NCI-H1048 (cell line): Measurements from ENCODE around the gene SLC25A13.
A peak's percentile ranks its signal among the peaks of the same experiment; 100 is the strongest.

ENCODE experiments used
- DNase-seq: peaks from one replicate; lab custom pipeline; 2025; lab: John Stamatoyannopoulos, UW

The SLC25A13 gene

GRCh38 chr7:96238976-96239766, 82.7 kb downstream of the SLC25A13 start:
- no peak for DNase-seq

DNA sequence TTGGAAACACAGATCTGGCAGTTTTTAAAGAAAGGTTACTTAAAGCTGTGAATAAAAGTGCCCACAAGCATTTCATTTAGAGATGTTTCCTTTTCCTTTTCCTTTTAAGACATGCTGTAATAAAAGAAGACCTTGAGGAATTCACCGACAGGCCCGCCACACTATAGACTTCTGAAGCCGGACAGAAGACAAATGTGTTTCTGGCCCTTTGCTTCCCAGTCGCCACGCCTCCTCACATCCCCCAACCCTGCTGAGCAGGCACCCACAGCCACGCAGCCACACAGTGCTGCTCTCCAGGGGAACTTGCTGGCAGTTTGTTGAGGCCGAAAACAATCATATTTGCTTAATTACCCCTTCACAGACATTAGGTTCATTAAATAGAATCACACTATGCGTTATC, 83.4 kb downstream of the SLC25A13 start:
- DNase-seq = no peak

- DNase-seq = no peak
Measured at GRCh38 chr7:96237040-96237439, 84.9 kb downstream of the SLC25A13 start.

GRCh38 chr7:96236198-96237039, 85.5 kb downstream of the SLC25A13 start:
- no peak for DNase-seq

DNA sequence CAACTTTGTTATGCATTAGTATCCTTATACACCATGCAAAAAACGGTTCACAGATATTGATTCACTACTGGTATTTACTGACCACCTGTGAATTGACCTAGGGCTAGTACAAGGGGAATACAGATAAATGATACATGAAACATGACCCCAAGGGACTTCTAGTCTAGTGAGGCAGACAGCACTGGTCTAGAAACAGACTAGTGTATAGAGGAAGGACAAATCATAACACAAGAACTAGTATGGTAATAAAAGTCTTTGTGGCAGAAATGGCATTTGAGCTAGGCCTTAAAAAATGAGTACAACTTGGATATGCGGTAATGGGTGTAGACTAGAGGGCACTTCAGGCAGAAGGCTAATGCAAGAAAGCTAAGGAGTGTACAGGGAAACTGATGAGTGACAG, 86.6 kb downstream of the SLC25A13 start:
- DNase-seq = no peak

- no peak for DNase-seq
Measured at GRCh38 chr7:96233528-96234154, 88.3 kb downstream of the SLC25A13 start.

DNA sequence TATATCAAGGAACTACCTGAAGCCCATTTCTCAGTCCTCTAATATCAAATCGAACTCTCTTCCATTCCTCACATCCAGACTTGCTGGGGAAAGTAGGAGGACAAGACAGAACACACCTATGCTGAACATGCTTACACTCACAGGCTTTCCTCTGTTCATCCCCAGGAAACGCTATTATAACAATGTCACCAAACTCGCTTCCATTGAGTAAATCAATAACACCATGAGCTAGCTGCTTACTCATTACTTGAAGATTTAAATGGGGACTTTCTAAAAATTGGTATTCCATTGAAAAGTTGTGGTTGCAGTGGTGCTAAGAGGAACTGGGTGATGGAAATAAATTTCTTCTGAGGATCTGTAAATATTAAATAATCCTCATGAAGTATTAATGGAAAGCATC, 88.8 kb downstream of the SLC25A13 start:
- DNase-seq = no peak

- no peak for DNase-seq
Measured at GRCh38 chr7:96228760-96229159, 93.1 kb downstream of the SLC25A13 start.

- no peak for DNase-seq
Measured at GRCh38 chr7:96225251-96225650, 96.6 kb downstream of the SLC25A13 start.

DNA sequence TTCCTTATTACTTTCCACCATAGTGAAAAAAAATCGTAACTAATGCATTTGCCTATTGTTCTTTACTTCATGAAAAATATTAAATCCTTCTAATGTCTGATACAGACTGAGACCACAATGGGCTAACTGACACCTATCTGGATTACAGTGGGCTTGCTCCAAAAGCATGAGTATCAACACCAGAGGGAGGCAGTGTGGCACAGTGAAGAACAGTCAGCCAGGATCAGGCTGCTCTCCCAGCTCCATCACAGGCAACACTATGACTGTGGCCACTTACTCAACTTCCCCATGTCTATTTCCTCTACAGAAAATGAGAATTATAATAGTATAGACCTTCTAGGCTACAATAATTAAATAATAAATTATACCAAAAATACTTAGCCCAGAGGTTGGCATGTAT, 97.2 kb downstream of the SLC25A13 start:
- no peak for DNase-seq

GRCh38 chr7:96224073-96224472, 97.8 kb downstream of the SLC25A13 start:
- DNase-seq = no peak

DNA sequence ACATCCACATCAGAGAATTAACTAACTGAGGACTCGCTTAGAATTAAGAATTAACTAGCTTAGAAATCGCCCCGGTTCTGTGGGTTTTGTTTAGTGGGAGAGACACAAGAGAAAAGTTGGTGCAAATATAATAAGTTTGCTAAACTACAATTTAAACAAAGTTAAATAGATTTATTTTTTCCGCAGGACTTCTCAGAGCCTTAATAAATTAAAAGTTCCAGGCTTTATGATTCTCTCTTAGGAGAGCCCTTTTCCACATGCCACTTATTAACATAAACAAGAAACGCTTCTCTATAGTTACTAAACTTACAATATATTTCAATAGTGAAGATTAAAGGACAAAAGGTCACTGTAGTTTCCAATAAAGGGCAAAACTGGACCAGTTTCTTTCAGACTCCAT, 100.0 kb downstream of the SLC25A13 start:
- DNase-seq = no peak

DNA sequence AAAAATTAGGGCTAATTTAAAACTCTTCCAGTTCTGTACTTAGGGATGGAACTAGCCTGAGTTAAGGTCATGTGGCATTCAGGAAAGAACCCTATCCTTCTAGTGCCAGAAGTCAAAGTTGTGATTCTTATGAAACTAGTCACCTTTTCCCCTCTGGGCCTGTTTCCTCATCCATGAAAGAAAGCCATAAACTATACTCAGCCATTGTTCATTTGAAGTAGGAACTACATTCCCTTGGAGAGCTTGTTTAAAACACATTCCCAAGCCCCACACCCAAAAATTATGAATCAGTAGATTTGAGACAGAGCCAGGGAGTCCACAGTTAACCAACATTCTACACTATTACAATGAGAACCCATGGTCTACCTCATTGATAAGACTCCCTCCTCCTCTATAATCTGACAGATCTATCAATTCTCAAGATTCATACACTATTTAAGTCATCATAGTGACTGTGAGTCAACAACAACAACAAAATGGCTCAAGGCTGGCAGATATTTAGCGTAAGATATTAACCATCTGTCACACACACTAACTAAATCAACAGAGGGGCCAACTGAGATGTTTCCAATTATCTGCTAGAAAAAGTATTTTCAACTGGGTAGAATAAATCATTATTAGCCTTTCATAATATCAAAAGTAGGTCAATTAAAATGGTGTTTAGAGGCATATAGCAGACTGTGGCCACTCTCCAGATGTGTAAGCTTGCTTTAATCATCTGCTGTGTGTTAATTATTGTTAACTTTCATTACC, 102.3 kb downstream of the SLC25A13 start:
- no peak for DNase-seq

- DNase-seq = no peak
Measured at GRCh38 chr7:96218664-96219243, 103.1 kb downstream of the SLC25A13 start.

DNA sequence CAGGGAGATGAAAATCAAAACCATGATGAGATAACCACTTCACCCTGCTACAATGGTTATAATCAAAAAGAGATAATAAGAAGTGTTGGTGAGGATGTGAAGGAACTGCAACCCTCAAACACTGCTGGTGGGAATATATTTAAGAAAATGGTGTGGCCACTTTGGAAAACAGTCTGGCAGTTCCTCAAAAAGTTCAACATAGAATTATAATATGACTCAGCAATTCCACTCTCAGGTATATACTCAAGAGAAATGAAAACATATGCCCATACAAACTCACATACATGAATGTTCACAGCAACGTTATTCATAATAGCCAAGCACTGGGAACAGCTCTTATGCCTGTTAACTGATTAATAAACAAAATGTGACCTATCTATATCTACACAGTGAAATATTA, 104.8 kb downstream of the SLC25A13 start:
- DNase-seq = no peak

- no peak for DNase-seq
Measured at GRCh38 chr7:96216373-96216772, 105.5 kb downstream of the SLC25A13 start.

GRCh38 chr7:96212474-96212873, 109.4 kb downstream of the SLC25A13 start:
- peak; percentile 35 for DNase-seq

GRCh38 chr7:96211954-96212353, 109.9 kb downstream of the SLC25A13 start:
- DNase-seq = no peak

- no peak for DNase-seq
Measured at GRCh38 chr7:96205665-96206064, 116.2 kb downstream of the SLC25A13 start.

- DNase-seq = no peak
Measured at GRCh38 chr7:96204601-96205000, 117.3 kb downstream of the SLC25A13 start.

DNA sequence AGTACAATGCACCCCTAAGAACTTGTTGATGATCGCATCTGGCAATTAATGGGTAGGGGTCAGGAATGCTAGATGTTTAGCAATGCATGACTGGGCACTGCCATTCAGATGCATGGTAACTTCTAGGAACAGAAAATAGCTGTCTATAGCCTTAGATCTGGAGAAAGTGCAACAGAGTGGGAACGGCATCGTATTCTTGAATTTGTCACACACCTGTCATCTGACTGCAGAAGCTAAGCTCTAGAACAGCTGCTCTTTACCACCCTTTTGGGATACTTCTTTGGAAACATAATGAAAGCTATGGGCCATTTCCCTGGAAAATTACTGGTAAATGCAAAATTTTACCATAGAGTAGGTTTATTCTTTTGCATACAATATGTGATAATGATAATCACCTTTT, 118.1 kb downstream of the SLC25A13 start:
- DNase-seq = no peak

GRCh38 chr7:96202102-96202501, 119.8 kb downstream of the SLC25A13 start:
- DNase-seq = no peak
